ENCODE results near the gene EHHADH. TPM values are rescaled to one million over a fixed set of nuclear protein-coding genes. Genes with fewer than 3 reads are reported as not detected.

The EHHADH gene
- polyA plus RNA-seq, 1 of the 3 experiments (the other 2 are of a cell fraction) = 2.5 TPM

DNA sequence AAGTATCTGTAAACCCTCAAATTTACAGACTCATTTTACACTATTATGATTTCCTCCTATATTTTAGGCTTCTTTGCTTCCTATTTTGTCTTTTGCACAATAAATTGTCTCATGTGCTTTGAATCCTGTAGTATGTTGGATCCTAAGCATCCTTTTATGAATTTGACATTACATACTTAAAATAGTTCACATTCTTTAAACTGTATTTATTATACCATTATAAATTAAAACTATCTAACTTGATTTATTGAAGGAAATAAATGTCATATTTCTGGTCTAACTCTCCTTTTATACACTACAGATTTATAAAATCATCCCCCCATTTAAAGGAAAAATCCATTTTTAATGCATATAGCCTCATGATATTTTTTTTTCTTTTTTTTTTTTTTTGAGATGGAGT lies 32.6 kb downstream of the EHHADH start (continued):
- no peak for TF ChIP-seq TAF1 (IDR thresholded peaks at IDR 0.05; ENCODE audit: borderline replicate concordance, low read depth, low read length)

GRCh38 chr3:185216607-185216958 lies 37.3 kb downstream of the EHHADH start:
- DNase-seq = no peak
- Histone ChIP-seq H3K4me3 (ENCODE audit: low read depth in 2 of 2, low read length in 1 of 2) (no peak overlapping the region), H4K20me1 (ENCODE audit: insufficient read depth) (no peaks in the 10 kb centered on the region), H3K36me3 (replicated peaks in 1 of 2; ENCODE audit: control insufficient read depth in 1 of 2, insufficient read depth in 2 of 2, low read length in 1 of 2) (no peaks in the 10 kb centered on the region), H3K27me3 (ENCODE audit: insufficient read depth) (no peaks in the 10 kb centered on the region), H3K27ac (ENCODE audit: low read depth in 2 of 2, low read length in 1 of 2) (no peak overlapping the region; a peak in 1 of 4 replicates), H3K9me2 (no peaks in the 10 kb centered on the region), H3K9me3 (no peaks in the 10 kb centered on the region), H3K4me2 (peak overlapping the region; percentile 53), H3K79me2 (ENCODE audit: insufficient read depth) (no peaks in the 10 kb centered on the region), H2AFZ (ENCODE audit: low read depth) (peak overlapping the region; percentile 73), H3F3A (replicated peaks; ENCODE audit: insufficient read depth) (no peaks in the 10 kb centered on the region), H3K4me1 (ENCODE audit: control insufficient read depth in 1 of 2, insufficient read depth in 2 of 2, low read depth in 1 of 2, low read length in 1 of 2) (peaks cover 2 to 7% of the 10 kb centered on the region in 2 experiments; a peak in 2 of 4 replicates), H3K9ac (no peak overlapping the region)
- no peak for TF ChIP-seq NFIC (IDR thresholded peaks at IDR 0.05; ENCODE audit: borderline replicate concordance)
- ChIA-PET CTCF (interaction anchor here (0.6 to 1.9 kb wide), 12 partner anchors 12 to 378 kb away, joined by 3 to 7 read pairs (median 3); no protein-coding TSS in a partner anchor), POLR2A (interaction anchor here (0.6 kb wide), 1 partner anchor 13 kb away, joined by 3 read pairs; no protein-coding TSS in a partner anchor)
- 78% methylated on average over 3 of the region's 3 CpGs for WGBS (ENCODE audit: low lambda C conversion rate)

- POLR2A ChIA-PET = interaction anchor here (0.6 kb wide), 1 partner anchor 13 kb away, joined by 3 read pairs; no protein-coding TSS in a partner anchor
Measured at GRCh38 chr3:185215873-185216606, 37.8 kb downstream of the EHHADH start.

More at GRCh38 chr3:185215873-185216606, 37.8 kb downstream of the EHHADH start:
- Histone ChIP-seq H3K27me3 (ENCODE audit: insufficient read depth) (no peaks in the 10 kb centered on the region), H3K9me3 (no peaks in the 10 kb centered on the region), H3K9me2 (no peaks in the 10 kb centered on the region), H3K79me2 (ENCODE audit: insufficient read depth) (no peaks in the 10 kb centered on the region), H3K4me1 (ENCODE audit: control insufficient read depth in 1 of 2, insufficient read depth in 2 of 2, low read depth in 1 of 2, low read length in 1 of 2) (peaks cover 2 to 7% of the 10 kb centered on the region in 2 experiments; a peak in 3 of 4 replicates), H3F3A (replicated peaks; ENCODE audit: insufficient read depth) (no peaks in the 10 kb centered on the region), H3K4me2 (peak overlapping the region; percentile 53), H3K4me3 (ENCODE audit: low read depth in 2 of 2, low read length in 1 of 2) (no peak overlapping the region; a peak in 1 of 4 replicates), H3K36me3 (replicated peaks in 1 of 2; ENCODE audit: control insufficient read depth in 1 of 2, insufficient read depth in 2 of 2, low read length in 1 of 2) (no peaks in the 10 kb centered on the region), H3K9ac (no peak overlapping the region), H2AFZ (ENCODE audit: low read depth) (peak overlapping the region; percentile 73), H4K20me1 (ENCODE audit: insufficient read depth) (no peaks in the 10 kb centered on the region), H3K27ac (ENCODE audit: low read depth in 2 of 2, low read length in 1 of 2) (peak overlapping the region in 1 of 2 experiments; percentile 25; a peak in 1 of 4 replicates)
- TF ChIP-seq GABPA (IDR thresholded peaks at IDR 0.05; ENCODE audit: low read depth) (no peak), RAD21 (IDR thresholded peaks at IDR 0.05; ENCODE audit: low read length) (peak; percentile 75), SMC3 (IDR thresholded peaks at IDR 0.05; ENCODE audit: low read depth, low read length) (peak; percentile 35)
- TF ChIP-seq, protein P1, sequence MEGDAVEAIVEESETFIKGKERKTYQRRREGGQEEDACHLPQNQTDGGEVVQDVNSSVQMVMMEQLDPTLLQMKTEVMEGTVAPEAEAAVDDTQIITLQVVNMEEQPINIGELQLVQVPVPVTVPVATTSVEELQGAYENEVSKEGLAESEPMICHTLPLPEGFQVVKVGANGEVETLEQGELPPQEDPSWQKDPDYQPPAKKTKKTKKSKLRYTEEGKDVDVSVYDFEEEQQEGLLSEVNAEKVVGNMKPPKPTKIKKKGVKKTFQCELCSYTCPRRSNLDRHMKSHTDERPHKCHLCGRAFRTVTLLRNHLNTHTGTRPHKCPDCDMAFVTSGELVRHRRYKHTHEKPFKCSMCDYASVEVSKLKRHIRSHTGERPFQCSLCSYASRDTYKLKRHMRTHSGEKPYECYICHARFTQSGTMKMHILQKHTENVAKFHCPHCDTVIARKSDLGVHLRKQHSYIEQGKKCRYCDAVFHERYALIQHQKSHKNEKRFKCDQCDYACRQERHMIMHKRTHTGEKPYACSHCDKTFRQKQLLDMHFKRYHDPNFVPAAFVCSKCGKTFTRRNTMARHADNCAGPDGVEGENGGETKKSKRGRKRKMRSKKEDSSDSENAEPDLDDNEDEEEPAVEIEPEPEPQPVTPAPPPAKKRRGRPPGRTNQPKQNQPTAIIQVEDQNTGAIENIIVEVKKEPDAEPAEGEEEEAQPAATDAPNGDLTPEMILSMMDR (IDR thresholded peaks at IDR 0.05) = peak; percentile 64
- DNase-seq = peak; percentile 22
- WGBS (ENCODE audit: low lambda C conversion rate) = 32% methylated on average over 6 of the region's 6 CpGs
- CTCF ChIA-PET = interaction anchor here (0.6 to 1.9 kb wide), 17 partner anchors 12 to 377 kb away, joined by 3 to 7 read pairs (median 3); no protein-coding TSS in a partner anchor
